H1 (cell line): ENCODE measurements around the gene ANKS1A.

Source experiments
- ASH2L ChIP-seq: fragments of 200-600, 300-600 bp; sonication (generic); IDR thresholded peaks from one replicate; pipeline ENCODE4 v1.7.1; 2017; ENCODE audit warnings: low read length
- CHD1 ChIP-seq: IDR thresholded peaks from 2 replicates; pipeline ENCODE4 v1.6.1; 2012; ENCODE audit warnings: low read depth, low read length, improper control_type of control experiment
- CHD2 ChIP-seq: IDR thresholded peaks from 2 replicates; pipeline ENCODE4 v1.6.1; 2012; ENCODE audit warnings: low read length, improper control_type of control experiment
- CTCF ChIP-seq, 3 experiments: IDR thresholded peaks; 1 replicate in 2 of 3; 2 replicates in 1 of 3; pipeline versions ENCODE4 v1.5.1 to v1.6.1; 2011; ENCODE audit warnings: low read length in 3 of 3, mild to moderate bottlenecking in 3 of 3, inconsistent platforms in 2 of 3, low read depth in 1 of 3, moderate library complexity in 1 of 3; ENCODE audit not compliant: insufficient read depth in 1 of 3; ENCODE audit errors: control extremely low read depth in 1 of 3
- EP300 ChIP-seq, 2 experiments: IDR thresholded peaks; 1 replicate in 1 of 2; 2 replicates in 1 of 2; pipeline ENCODE4 v1.6.1; 2011 to 2012; ENCODE audit warnings: low read depth in 2 of 2, low read length in 2 of 2, mild to moderate bottlenecking in 2 of 2, borderline replicate concordance in 1 of 2, inconsistent platforms in 1 of 2, moderate library complexity in 1 of 2
- EZH2 ChIP-seq: fragments of 200-600 bp; sonication (generic); IDR thresholded peaks from 2 replicates; pipeline ENCODE4 v1.7.1; 2012; ENCODE audit warnings: low read depth, mild to moderate bottlenecking, moderate library complexity, low read length, inconsistent platforms; ENCODE audit not compliant: severe bottlenecking
- MAX ChIP-seq: IDR thresholded peaks from 2 replicates; pipeline ENCODE4 v1.6.1; 2012; ENCODE audit warnings: inconsistent platforms
- POLR2A ChIP-seq, 2 experiments: IDR thresholded peaks; 1 replicate in 1 of 2; 2 replicates in 1 of 2; pipeline ENCODE4 v1.6.1; 2011; ENCODE audit warnings: low read depth in 2 of 2, low read length in 2 of 2, mild to moderate bottlenecking in 2 of 2; ENCODE audit errors: control extremely low read depth in 1 of 2
- POLR2AphosphoS5 ChIP-seq: IDR thresholded peaks from 2 replicates; pipeline ENCODE4 v1.6.1; 2011; ENCODE audit warnings: low read depth, low read length
- SIRT6 ChIP-seq: IDR thresholded peaks from one replicate; pipeline ENCODE4 v1.7.1; 2012; ENCODE audit warnings: low read length, inconsistent platforms
- SP4 ChIP-seq: IDR thresholded peaks from 2 replicates; pipeline ENCODE4 v1.6.1; 2012; ENCODE audit warnings: low read length, inconsistent platforms
- YY1 ChIP-seq: IDR thresholded peaks from 2 replicates; pipeline ENCODE4 v1.6.1; 2011; ENCODE audit warnings: low read depth, mild to moderate bottlenecking, low read length

GRCh38 chr6:34928220-34928619 is 39.2 kb downstream of the ANKS1A start:
- TF ChIP-seq EP300 (IDR thresholded peaks at IDR 0.05; ENCODE audit: borderline replicate concordance in 1 of 2, low read depth in 2 of 2, low read length in 2 of 2) (no peak), EZH2 (no peak), CTCF (IDR thresholded peaks at IDR 0.05; ENCODE audit: control extremely low read depth in 1 of 3, insufficient read depth in 1 of 3, low read depth in 1 of 3, low read length in 3 of 3) (no peak), POLR2A (IDR thresholded peaks at IDR 0.05; ENCODE audit: control extremely low read depth in 1 of 2, low read depth in 2 of 2, low read length in 2 of 2) (no peak), CHD2 (no peak), YY1 (no peak), POLR2AphosphoS5 (no peak), SIRT6 (no peak), MAX (no peak), ASH2L (no peak), CHD1 (no peak), SP4 (no peak)
